Subcutaneous adipose tissue (tissue), 4 donors: ENCODE measurements around the gene MRPS26. TPM values are rescaled to one million over a fixed set of nuclear protein-coding genes. Genes with fewer than 3 reads are reported as not detected.

Experiments
- CTCF ChIP-seq: fragments of 450-650 bp; IDR thresholded peaks from one replicate; pipeline ENCODE4 v1.5.1; 2016; ENCODE audit warnings: low read depth, mild to moderate bottlenecking, control low read depth, antibody characterized with exemption, moderate library complexity
- total RNA-seq, 4 donors: library from RNA; depleted of rRNA; stranded (reverse); fragments of >200 nt; gene quantifications; one replicate each; pipeline ENCODE4 v1.1.0, GENCODE V29; 2016

The MRPS26 gene
- total RNA-seq, 4 donors from 2014 or later = 20.5 to 47.5 (median 30.4) TPM

- TF ChIP-seq CTCF = no peak
These were observed 8.2 kb upstream of the MRPS26 start for GRCh38 chr20:3037654-3038053.

GRCh38 chr20:3038454-3038853, 7.4 kb upstream of the MRPS26 start:
- TF ChIP-seq CTCF = no peak

GRCh38 chr20:3039426-3039825, 6.4 kb upstream of the MRPS26 start:
- no peak for TF ChIP-seq CTCF

GRCh38 chr20:3040086-3040485, 5.8 kb upstream of the MRPS26 start:
- TF ChIP-seq CTCF = no peak

- no peak for TF ChIP-seq CTCF
These were observed 3.9 kb upstream of the MRPS26 start for GRCh38 chr20:3041854-3042409.

GRCh38 chr20:3042625-3043024, 3.2 kb upstream of the MRPS26 start:
- TF ChIP-seq CTCF = no peak

GRCh38 chr20:3043322-3043721, 2.5 kb upstream of the MRPS26 start, which contains the start of gene GNRH2:
GNRH2 (plus strand) TSS chr20:3043622; CDS start chr20:3044415, 793 bp downstream.
- TF ChIP-seq CTCF = no peak
